ENCODE data around the gene GRK5. TPM values are rescaled to one million over a fixed set of nuclear protein-coding genes. Genes with fewer than 3 reads are reported as not detected.

GRK5 gene
- total and polyA plus RNA-seq, 9 donors = 18.1 to 29.2 (median 23.8) TPM

DNA sequence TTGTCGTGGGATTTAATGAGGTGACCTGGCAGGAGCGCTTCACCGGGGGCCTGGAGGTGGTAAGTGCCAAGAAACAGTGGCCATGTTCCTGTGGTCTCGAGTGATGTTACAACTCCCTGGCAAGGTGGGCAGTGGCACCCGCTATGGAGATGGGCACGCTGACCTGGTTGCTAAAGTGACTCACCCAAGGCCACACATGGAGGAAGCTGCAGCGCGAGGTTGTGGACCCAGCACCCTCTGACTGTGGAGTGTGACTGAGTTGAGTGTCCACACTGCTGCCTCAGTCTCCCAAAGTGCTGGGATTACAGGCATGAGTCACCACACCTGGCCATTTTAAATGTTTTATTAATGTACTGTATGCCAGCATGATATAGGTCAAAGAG lies 261.9 kb downstream of the GRK5 start:
- Histone ChIP-seq H3K9me3 (replicated peaks; ENCODE audit: control insufficient read depth, low read depth, low read length) (no peaks in the 10 kb centered on the region), H3K4me1 (ENCODE audit: control insufficient read depth, insufficient read depth, low read length) (no peaks in the 10 kb centered on the region), H3K27ac (ENCODE audit: low read length) (no peak overlapping the region), H3K36me3 (ENCODE audit: control insufficient read depth, insufficient read depth, low read length) (no peaks in the 10 kb centered on the region), H3K4me3 (ENCODE audit: low read length) (no peak overlapping the region), H3K27me3 (ENCODE audit: control insufficient read depth, insufficient read depth, low read length) (peaks cover 5% of the 10 kb centered on the region)
- no peak for DNase-seq
- WGBS (ENCODE audit: insufficient coverage) = 89% methylated on average over 8 of the region's 8 CpGs

DNA sequence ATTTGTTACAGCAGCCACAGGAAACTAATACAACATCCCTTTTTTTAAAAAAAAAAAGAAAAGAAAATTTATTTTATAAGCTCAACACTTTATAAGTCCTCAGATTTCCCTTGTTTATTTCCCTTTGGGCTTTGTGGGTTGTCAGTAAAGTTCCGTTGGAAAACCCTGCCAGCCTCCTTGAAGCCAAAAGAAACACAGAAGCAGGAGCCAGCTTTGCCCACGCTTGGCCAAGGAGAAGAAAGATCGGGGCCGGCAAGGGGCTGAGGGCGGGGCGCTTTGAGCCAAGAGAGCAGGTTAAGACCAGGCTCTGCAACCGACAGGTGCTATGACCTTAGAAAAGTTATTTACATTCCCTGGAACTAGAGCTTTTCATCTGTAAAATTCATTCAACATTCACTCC lies 262.5 kb downstream of the GRK5 start:
- H3K4me1 ChIP-seq (ENCODE audit: control insufficient read depth, insufficient read depth, low read length) = no peaks in the 10 kb centered on the region
- 47% methylated on average over 5 of the region's 7 CpGs for WGBS (ENCODE audit: insufficient coverage)
- H3K9me3 ChIP-seq (replicated peaks; ENCODE audit: control insufficient read depth, low read depth, low read length) = no peaks in the 10 kb centered on the region
- H3K36me3 ChIP-seq (ENCODE audit: control insufficient read depth, insufficient read depth, low read length) = no peaks in the 10 kb centered on the region
- H3K4me3 ChIP-seq (ENCODE audit: low read length) = no peak overlapping the region
- peaks cover 5% of the 10 kb centered on the region for H3K27me3 ChIP-seq (ENCODE audit: control insufficient read depth, insufficient read depth, low read length)
- H3K27ac ChIP-seq (ENCODE audit: low read length) = no peak overlapping the region
- no peak for DNase-seq

DNA sequence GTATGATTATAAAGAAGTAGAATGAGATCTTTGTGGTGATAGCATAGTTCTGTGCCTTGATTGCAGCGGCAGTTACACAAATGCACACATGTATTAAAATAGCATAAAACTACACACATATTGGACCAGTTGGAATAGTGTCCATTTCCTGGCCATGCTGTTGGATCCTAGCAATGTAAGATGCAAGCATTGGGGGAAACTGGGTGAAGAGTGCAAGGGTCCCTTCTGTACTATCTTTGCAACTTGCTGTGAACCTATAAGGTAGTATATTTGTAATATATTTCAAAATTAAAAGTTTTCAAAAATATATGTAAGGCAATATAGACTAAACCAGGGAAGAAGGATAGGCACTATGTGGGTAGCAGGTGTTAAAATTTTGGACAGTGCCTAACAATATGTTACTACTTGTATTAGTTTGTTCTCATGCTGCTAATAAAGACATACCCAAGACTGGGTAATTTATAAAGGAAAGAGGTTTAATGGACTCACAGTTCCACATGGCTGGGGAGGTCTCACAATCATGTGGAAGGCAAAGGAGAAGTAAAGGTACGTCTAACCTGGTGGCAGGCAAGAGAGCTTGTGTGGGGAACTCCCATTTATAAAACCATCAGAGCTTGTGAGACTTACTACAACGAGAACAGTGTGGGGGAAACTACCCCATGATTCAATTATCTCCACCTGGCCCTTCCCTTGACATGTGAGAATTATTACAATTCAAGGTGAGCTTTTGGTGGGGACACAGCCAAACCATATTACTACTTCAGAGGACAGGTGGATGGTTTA lies 263.7 kb downstream of the GRK5 start:
- DNase-seq = no peak
- no peaks in the 10 kb centered on the region for H3K9me3 ChIP-seq (replicated peaks; ENCODE audit: control insufficient read depth, low read depth, low read length)
- no peak overlapping the region for H3K27ac ChIP-seq (ENCODE audit: low read length)
- H3K27me3 ChIP-seq (ENCODE audit: control insufficient read depth, insufficient read depth, low read length) = peaks cover 5% of the 10 kb centered on the region
- H3K36me3 ChIP-seq (ENCODE audit: control insufficient read depth, insufficient read depth, low read length) = no peaks in the 10 kb centered on the region
- H3K4me1 ChIP-seq (ENCODE audit: control insufficient read depth, insufficient read depth, low read length) = no peaks in the 10 kb centered on the region
- WGBS (ENCODE audit: insufficient coverage) = no CpG with 5 or more reads among the region's 3 CpGs
- H3K4me3 ChIP-seq (ENCODE audit: low read length) = no peak overlapping the region

DNA sequence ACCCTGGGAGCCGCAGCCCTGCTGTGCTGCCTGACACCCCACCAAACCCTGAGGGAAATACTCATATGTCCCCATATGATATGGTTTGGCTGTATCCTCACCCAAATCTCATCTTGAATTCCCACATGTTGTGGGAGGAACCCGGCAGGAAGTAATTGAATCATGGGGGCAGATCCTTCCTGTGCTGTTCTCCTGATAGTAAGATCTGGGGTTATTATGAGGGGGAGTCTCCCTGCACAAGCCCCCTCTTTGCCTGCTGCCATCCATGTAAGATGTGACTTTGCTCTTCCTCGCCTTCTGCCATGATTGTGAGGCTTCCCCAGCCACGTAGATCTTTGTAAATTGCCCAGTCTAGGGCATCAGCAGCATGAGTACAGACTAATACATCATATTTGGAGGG lies 266.4 kb downstream of the GRK5 start:
- WGBS (ENCODE audit: insufficient coverage) = 88% methylated on average over 2 of the region's 4 CpGs
- no peaks in the 10 kb centered on the region for H3K36me3 ChIP-seq (ENCODE audit: control insufficient read depth, insufficient read depth, low read length)
- no peaks in the 10 kb centered on the region for H3K9me3 ChIP-seq (replicated peaks; ENCODE audit: control insufficient read depth, low read depth, low read length)
- no peak for DNase-seq
- peaks cover 2% of the 10 kb centered on the region for H3K4me1 ChIP-seq (ENCODE audit: control insufficient read depth, insufficient read depth, low read length)
- peaks cover 7% of the 10 kb centered on the region for H3K27me3 ChIP-seq (ENCODE audit: control insufficient read depth, insufficient read depth, low read length)
- no peak overlapping the region for H3K27ac ChIP-seq (ENCODE audit: low read length)
- H3K4me3 ChIP-seq (ENCODE audit: low read length) = no peak overlapping the region

DNA sequence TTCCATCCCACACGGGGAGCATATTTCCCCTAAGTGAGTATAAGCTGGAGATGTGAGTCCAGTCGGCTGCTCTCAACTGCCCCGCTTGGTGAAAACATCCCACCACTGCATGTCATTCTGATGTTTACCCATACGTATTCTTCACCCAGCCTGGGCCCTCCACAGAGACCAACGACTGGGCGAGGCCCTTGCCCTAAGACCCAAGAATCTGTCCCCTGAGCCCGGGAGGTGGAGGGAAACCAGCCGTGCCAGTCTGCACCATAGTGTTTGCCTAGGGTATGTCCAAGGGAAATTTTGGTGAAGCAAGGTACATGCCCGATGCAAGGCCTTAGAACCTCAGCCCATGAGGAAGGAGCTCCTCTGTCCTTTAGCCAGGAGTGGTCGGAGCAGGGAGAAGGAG lies 267.2 kb downstream of the GRK5 start:
- Histone ChIP-seq H3K36me3 (ENCODE audit: control insufficient read depth, insufficient read depth, low read length) (no peaks in the 10 kb centered on the region), H3K9me3 (replicated peaks; ENCODE audit: control insufficient read depth, low read depth, low read length) (no peaks in the 10 kb centered on the region), H3K4me1 (ENCODE audit: control insufficient read depth, insufficient read depth, low read length) (peaks cover 3% of the 10 kb centered on the region), H3K27me3 (ENCODE audit: control insufficient read depth, insufficient read depth, low read length) (peaks cover 6% of the 10 kb centered on the region), H3K4me3 (ENCODE audit: low read length) (no peak overlapping the region), H3K27ac (ENCODE audit: low read length) (no peak overlapping the region)
- DNase-seq = no peak
- WGBS (ENCODE audit: insufficient coverage) = 87% methylated on average over 7 of the region's 10 CpGs

DNA sequence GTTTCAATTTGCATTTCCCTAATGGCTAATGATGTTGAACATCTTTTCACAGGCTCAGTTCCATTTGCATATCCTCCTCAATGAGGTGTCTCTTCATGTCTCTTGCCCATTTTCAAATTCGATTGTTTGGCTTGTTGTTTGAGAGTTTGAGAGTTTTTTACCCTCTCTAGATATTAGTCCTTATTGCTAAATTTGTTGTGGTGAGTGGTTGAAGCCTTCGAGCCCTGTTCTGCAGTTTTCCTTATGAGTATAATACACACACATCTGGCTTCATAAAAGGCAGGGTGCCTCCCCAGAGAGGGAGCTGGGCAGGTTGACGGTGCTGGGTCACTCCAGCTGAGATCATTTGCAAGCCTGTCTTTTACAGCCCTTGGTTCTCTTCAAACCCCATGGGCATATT lies 270.1 kb downstream of the GRK5 start:
- WGBS (ENCODE audit: insufficient coverage) = no CpG with 5 or more reads among the region's 3 CpGs
- no peaks in the 10 kb centered on the region for H3K36me3 ChIP-seq (ENCODE audit: control insufficient read depth, insufficient read depth, low read length)
- H3K4me3 ChIP-seq (ENCODE audit: low read length) = no peak overlapping the region
- peaks cover 9% of the 10 kb centered on the region for H3K27me3 ChIP-seq (ENCODE audit: control insufficient read depth, insufficient read depth, low read length)
- H3K9me3 ChIP-seq (replicated peaks; ENCODE audit: control insufficient read depth, low read depth, low read length) = no peaks in the 10 kb centered on the region
- no peak overlapping the region for H3K27ac ChIP-seq (ENCODE audit: low read length)
- H3K4me1 ChIP-seq (ENCODE audit: control insufficient read depth, insufficient read depth, low read length) = peaks cover 5% of the 10 kb centered on the region
- DNase-seq = no peak

DNA sequence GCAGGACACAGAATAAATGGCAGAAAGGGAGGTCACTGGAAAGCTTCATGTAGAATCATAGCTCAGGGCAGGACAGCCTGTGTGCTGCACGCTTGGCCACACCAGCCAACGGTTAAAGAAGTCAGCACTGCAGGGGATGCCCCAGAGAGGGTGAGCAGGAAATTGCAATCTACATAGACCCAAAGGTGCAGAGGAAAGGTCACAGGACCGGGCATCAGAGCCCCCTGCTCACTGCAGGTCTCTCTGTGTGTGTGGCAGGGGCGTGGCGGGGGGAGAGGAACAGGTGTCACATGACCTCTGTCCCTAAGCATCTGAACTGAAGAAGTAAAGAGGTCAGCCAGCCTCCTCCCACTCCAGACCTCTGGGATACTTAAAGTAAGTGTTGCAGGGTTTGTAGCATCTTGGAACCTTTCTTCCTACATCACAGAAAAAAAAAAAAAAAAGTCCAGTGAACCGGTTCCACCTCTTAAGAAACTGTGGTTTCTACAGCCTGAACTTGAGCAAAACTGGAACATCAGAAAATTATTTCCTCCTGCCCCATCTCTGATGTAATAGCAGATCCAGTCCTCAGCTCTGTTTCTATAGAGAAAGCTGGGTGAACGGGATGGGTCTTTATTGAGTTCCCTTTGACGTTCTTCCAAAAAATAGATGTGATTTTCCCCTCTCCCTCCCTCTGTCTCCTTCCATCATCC lies 270.9 kb downstream of the GRK5 start:
- Histone ChIP-seq H3K27me3 (ENCODE audit: control insufficient read depth, insufficient read depth, low read length) (peaks cover 9% of the 10 kb centered on the region), H3K4me1 (ENCODE audit: control insufficient read depth, insufficient read depth, low read length) (peaks cover 5% of the 10 kb centered on the region), H3K4me3 (ENCODE audit: low read length) (no peak overlapping the region), H3K9me3 (replicated peaks; ENCODE audit: control insufficient read depth, low read depth, low read length) (no peaks in the 10 kb centered on the region), H3K27ac (ENCODE audit: low read length) (no peak overlapping the region), H3K36me3 (ENCODE audit: control insufficient read depth, insufficient read depth, low read length) (no peaks in the 10 kb centered on the region)
- no peak for DNase-seq
- WGBS (ENCODE audit: insufficient coverage) = 45% methylated on average over 4 of the region's 8 CpGs

DNA sequence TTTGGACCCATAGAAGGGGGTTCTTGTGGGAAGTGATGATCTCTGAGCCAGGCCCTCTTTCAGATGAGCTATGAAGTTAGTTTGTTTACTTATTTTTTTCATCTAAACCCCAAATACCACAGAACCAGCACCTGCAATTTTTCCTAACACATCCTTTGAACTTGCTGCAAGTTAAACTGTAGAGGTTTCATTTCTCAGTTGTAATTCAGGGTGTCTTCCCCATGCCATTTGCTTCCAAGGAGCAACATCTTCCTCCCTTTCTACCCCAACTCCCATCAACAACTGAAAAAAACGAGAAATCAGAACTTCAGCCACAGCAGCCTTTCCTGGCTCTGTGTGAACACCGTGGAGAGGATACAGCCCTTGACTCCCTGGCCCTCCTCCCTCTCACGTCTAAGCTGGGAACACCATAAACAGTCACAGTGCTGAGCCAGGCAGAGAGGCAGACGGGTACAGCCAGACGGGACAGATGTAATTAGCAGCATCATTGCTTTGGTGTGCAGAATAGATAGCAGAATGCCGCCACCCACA lies 271.5 kb downstream of the GRK5 start:
- Histone ChIP-seq H3K4me3 (ENCODE audit: low read length) (no peak overlapping the region), H3K27ac (ENCODE audit: low read length) (no peak overlapping the region), H3K4me1 (ENCODE audit: control insufficient read depth, insufficient read depth, low read length) (peaks cover 5% of the 10 kb centered on the region), H3K36me3 (ENCODE audit: control insufficient read depth, insufficient read depth, low read length) (no peaks in the 10 kb centered on the region), H3K9me3 (replicated peaks; ENCODE audit: control insufficient read depth, low read depth, low read length) (no peaks in the 10 kb centered on the region), H3K27me3 (ENCODE audit: control insufficient read depth, insufficient read depth, low read length) (peaks cover 9% of the 10 kb centered on the region)
- DNase-seq = no peak
- WGBS (ENCODE audit: insufficient coverage) = 32% methylated on average over 5 of the region's 6 CpGs

DNA sequence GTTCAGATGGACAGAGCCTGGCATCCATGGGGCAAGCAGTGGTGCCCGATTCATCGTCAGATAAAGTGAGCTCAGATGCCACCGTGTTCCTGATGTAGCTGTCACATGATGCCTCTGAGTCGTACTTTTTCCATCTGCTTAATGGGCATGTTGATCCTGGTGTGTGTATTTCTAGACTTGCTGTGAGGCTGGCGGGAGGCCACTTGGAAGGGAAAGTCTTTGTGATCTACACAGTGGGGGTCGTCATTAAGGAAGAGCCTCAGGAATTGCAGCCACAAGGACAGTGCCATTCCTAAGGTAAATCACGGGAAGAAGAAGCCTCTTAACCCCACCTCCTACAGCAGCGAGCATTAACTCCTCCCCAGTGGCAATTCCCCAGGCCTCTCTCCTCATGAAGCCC lies 272.2 kb downstream of the GRK5 start:
- no peak for DNase-seq
- WGBS (ENCODE audit: insufficient coverage) = 32% methylated on average over 6 of the region's 8 CpGs
- H3K27me3 ChIP-seq (ENCODE audit: control insufficient read depth, insufficient read depth, low read length) = peaks cover 9% of the 10 kb centered on the region

DNA sequence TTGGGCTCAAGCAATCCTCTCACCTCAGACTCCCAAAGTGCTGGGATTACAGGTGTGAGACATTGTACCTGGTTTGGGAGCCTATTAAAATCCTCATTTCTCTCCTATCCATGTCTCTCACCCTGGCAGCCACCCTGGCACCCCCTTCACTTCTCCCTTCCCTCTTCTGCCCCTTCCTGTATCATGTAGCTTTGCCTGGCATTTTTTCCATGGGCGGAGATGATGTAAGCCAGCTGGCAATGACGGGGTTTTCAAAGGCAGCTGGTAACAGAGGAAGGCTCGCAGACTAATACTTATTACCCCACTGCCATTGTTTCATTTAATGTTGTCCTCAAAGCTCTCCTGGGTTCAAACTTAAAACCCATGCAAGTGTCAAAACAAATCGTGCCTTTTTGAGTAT lies 273.3 kb downstream of the GRK5 start:
- no CpG with 5 or more reads among the region's 4 CpGs for WGBS (ENCODE audit: insufficient coverage)
- peak; percentile 73 for DNase-seq
- Histone ChIP-seq H3K4me3 (ENCODE audit: low read length) (no peak overlapping the region), H3K4me1 (ENCODE audit: control insufficient read depth, insufficient read depth, low read length) (peaks cover 5% of the 10 kb centered on the region), H3K27me3 (ENCODE audit: control insufficient read depth, insufficient read depth, low read length) (peaks cover 9% of the 10 kb centered on the region), H3K27ac (ENCODE audit: low read length) (no peak overlapping the region), H3K9me3 (replicated peaks; ENCODE audit: control insufficient read depth, low read depth, low read length) (no peaks in the 10 kb centered on the region), H3K36me3 (ENCODE audit: control insufficient read depth, insufficient read depth, low read length) (no peaks in the 10 kb centered on the region)

More for the DNA sequence above, 272.2 kb downstream of the GRK5 start:
- H3K36me3 ChIP-seq (ENCODE audit: control insufficient read depth, insufficient read depth, low read length) = no peaks in the 10 kb centered on the region
- no peak overlapping the region for H3K27ac ChIP-seq (ENCODE audit: low read length)
- H3K4me1 ChIP-seq (ENCODE audit: control insufficient read depth, insufficient read depth, low read length) = peaks cover 5% of the 10 kb centered on the region
- H3K9me3 ChIP-seq (replicated peaks; ENCODE audit: control insufficient read depth, low read depth, low read length) = no peaks in the 10 kb centered on the region
- no peak overlapping the region for H3K4me3 ChIP-seq (ENCODE audit: low read length)

Measured in muscle of leg (tissue), 11 donors.